Ishikawa (cell line): Measurements from ENCODE around the gene TMEM11.

Source experiments
- CEBPB ChIP-seq: IDR thresholded peaks from 2 replicates; pipeline ENCODE4 v1.6.1; 2012
- CREB1 ChIP-seq: IDR thresholded peaks from 2 replicates; pipeline ENCODE4 v1.6.1; 2012; ENCODE audit warnings: low read depth
- EGR1 ChIP-seq: IDR thresholded peaks from 2 replicates; pipeline ENCODE4 v1.6.1; 2012
- EP300 ChIP-seq: IDR thresholded peaks from 2 replicates; pipeline ENCODE4 v1.6.1; 2012; ENCODE audit warnings: borderline replicate concordance
- FOXM1 ChIP-seq: IDR thresholded peaks from 2 replicates; pipeline ENCODE4 v1.6.1; 2012; ENCODE audit warnings: low read depth, borderline replicate concordance
- NFIC ChIP-seq: IDR thresholded peaks from 2 replicates; pipeline ENCODE4 v1.6.1; 2012
- RAD21 ChIP-seq: IDR thresholded peaks from 2 replicates; pipeline ENCODE4 v1.6.1; 2012; ENCODE audit warnings: low read depth
- TAF1 ChIP-seq: IDR thresholded peaks from 2 replicates; pipeline ENCODE4 v1.6.1; 2012; ENCODE audit warnings: low read depth, mild to moderate bottlenecking
- TCF12 ChIP-seq: IDR thresholded peaks from 2 replicates; pipeline ENCODE4 v1.6.1; 2012; ENCODE audit warnings: low read depth
- TEAD4 ChIP-seq: IDR thresholded peaks from 2 replicates; pipeline ENCODE4 v1.6.1; 2012
- YY1 ChIP-seq: IDR thresholded peaks from 2 replicates; pipeline ENCODE4 v1.6.1; 2012; ENCODE audit warnings: low read depth
- ZBTB7A ChIP-seq: IDR thresholded peaks from 2 replicates; pipeline ENCODE4 v1.6.1; 2012; ENCODE audit warnings: low read depth
- TF ChIP-seq, protein P1 (sequence below): IDR thresholded peaks from 2 replicates; pipeline ENCODE4 v1.6.1; 2012; ENCODE audit warnings: low read depth, mild to moderate bottlenecking
- TF ChIP-seq, protein P2 (sequence below): IDR thresholded peaks from 2 replicates; pipeline ENCODE4 v1.6.1; 2012
- TF ChIP-seq, protein P3 (sequence below): IDR thresholded peaks from 2 replicates; pipeline ENCODE4 v1.6.1; 2012

TMEM11 gene

DNA sequence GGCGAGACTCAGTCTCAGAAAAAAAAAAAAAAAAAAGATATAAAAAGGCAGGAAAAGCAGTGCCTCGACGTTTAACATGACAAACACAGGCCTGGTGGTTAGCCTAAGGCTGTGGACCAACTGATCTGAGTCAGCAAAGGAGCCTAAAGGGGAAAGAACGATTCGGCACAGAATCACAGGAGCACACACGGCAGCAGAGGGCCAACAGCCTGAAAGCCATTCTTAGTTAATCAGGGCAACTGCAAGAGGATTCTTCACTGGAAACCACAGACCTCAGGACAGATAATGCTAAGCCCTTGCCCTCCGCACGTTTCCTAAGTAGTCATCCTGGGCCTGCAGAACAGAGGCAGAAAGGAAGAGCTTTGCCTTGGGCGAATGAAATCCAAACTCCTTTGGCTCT lies 14.7 kb downstream of the TMEM11 start:
- TF ChIP-seq CREB1, result no peak
- no peak for TF ChIP-seq EGR1
- no peak for TF ChIP-seq TEAD4
- no peak for TF ChIP-seq EP300
- no peak for TF ChIP-seq RAD21
- TF ChIP-seq, protein P1, sequence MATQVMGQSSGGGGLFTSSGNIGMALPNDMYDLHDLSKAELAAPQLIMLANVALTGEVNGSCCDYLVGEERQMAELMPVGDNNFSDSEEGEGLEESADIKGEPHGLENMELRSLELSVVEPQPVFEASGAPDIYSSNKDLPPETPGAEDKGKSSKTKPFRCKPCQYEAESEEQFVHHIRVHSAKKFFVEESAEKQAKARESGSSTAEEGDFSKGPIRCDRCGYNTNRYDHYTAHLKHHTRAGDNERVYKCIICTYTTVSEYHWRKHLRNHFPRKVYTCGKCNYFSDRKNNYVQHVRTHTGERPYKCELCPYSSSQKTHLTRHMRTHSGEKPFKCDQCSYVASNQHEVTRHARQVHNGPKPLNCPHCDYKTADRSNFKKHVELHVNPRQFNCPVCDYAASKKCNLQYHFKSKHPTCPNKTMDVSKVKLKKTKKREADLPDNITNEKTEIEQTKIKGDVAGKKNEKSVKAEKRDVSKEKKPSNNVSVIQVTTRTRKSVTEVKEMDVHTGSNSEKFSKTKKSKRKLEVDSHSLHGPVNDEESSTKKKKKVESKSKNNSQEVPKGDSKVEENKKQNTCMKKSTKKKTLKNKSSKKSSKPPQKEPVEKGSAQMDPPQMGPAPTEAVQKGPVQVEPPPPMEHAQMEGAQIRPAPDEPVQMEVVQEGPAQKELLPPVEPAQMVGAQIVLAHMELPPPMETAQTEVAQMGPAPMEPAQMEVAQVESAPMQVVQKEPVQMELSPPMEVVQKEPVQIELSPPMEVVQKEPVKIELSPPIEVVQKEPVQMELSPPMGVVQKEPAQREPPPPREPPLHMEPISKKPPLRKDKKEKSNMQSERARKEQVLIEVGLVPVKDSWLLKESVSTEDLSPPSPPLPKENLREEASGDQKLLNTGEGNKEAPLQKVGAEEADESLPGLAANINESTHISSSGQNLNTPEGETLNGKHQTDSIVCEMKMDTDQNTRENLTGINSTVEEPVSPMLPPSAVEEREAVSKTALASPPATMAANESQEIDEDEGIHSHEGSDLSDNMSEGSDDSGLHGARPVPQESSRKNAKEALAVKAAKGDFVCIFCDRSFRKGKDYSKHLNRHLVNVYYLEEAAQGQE, result no peak
- no peak for TF ChIP-seq YY1
- no peak for TF ChIP-seq TCF12
- no peak for TF ChIP-seq CEBPB
- no peak for TF ChIP-seq NFIC

DNA sequence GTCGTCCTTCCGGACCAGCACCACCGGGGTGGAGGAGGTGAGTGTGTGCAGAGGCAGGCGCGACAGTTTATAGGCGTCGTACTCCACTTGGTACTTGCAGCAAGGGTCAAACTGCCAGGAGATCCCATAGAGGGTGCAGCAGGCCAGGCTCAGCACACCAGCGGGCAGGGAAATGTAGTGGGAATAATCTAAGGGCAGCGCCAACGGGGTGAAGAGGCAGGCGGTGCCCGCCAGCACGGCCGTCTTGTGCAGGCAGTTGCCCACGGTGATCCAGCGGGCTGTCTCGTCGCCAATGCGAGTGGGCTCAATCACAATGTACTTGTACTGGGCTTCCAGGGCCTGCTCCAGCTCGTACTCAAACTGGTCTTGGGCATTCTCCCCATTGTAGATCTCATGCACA lies 15.6 kb downstream of the TMEM11 start:
- TF ChIP-seq ZBTB7A, result no peak
- no peak for TF ChIP-seq TCF12
- TF ChIP-seq FOXM1, result no peak
- TF ChIP-seq, protein P2, sequence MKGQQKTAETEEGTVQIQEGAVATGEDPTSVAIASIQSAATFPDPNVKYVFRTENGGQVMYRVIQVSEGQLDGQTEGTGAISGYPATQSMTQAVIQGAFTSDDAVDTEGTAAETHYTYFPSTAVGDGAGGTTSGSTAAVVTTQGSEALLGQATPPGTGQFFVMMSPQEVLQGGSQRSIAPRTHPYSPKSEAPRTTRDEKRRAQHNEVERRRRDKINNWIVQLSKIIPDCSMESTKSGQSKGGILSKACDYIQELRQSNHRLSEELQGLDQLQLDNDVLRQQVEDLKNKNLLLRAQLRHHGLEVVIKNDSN, result no peak
- no peak for TF ChIP-seq EGR1
- no peak for TF ChIP-seq CREB1
- no peak for TF ChIP-seq CEBPB
- no peak for TF ChIP-seq YY1
- TF ChIP-seq, protein P3, sequence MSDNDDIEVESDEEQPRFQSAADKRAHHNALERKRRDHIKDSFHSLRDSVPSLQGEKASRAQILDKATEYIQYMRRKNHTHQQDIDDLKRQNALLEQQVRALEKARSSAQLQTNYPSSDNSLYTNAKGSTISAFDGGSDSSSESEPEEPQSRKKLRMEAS, result no peak
- TF ChIP-seq, protein P1, result no peak
- TF ChIP-seq EP300, result no peak
- TF ChIP-seq TEAD4, result no peak

DNA sequence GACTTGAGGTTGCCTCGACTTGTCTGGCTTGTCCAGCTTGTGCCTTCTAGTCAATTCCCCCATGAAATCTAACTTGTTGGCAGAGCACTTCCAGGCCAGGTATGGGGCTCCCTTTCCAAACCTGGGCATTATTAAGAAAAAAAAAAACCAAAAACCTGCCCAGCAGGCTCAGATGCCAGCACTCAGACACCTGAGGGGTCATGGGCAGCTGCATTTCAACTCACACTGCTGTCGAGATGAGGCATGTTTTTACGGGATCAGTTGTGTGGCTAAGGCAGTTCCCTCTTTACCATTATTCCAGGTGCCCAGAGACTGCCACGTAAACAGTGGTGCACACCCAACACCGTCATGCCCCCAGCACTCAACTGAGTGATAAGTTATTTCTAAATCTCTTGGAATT lies 17.8 kb downstream of the TMEM11 start:
- TF ChIP-seq, protein P3, result no peak
- no peak for TF ChIP-seq FOXM1
- TF ChIP-seq EP300, result no peak
- TF ChIP-seq NFIC, result no peak
- no peak for TF ChIP-seq RAD21
- TF ChIP-seq TAF1, result no peak
- TF ChIP-seq TEAD4, result no peak

DNA sequence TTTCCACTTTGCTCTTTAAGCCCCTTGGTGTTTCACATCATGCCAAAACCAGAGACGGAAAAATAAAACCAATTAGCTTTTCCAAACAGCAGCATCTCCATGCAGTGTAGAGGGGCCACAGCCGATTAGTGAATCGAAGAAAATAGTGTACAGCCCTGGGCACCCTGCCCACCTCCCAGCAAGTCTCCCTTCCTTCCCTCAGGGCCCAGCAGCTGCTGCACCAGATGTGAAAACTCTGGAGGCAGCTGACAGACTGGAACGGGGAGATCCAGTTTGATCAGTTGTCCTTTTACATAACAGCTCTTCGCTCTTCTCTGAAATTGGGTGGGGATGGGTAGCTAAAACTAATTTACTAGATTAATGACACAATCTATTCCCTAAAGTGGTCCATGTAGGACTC lies 19.3 kb downstream of the TMEM11 start:
- TF ChIP-seq EP300 (no peak), EGR1 (no peak), FOXM1 (no peak), TEAD4 (no peak), NFIC (no peak), TAF1 (no peak), CREB1 (no peak), TCF12 (no peak), RAD21 (no peak), CEBPB (no peak), ZBTB7A (no peak)
- TF ChIP-seq, protein P1, result no peak
- TF ChIP-seq, protein P3, result no peak

DNA sequence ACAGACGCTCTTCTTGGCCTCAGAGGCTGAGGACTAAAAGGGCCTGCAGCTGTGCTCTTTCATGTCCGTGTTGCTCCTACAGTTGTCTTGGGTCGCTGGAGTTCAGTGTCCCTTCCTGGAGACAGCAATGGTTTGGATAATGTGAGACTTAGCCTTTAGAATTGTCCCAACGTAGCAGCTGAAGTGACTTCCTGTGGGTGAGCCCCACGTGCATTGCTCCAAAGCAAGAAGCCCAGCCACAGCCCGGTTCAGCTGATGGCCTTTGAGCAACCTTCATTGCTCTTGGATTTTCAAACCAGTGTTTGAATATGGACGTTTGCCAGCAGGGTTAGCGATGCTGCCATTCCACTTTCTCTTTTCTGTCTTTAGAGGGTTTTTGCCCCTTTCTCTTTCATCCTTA lies 19.7 kb downstream of the TMEM11 start:
- TF ChIP-seq, protein P3, result no peak
- no peak for TF ChIP-seq RAD21
- no peak for TF ChIP-seq TAF1
- TF ChIP-seq NFIC, result no peak
- TF ChIP-seq CEBPB, result no peak
- no peak for TF ChIP-seq CREB1
- TF ChIP-seq TEAD4, result no peak
- no peak for TF ChIP-seq TCF12
- no peak for TF ChIP-seq ZBTB7A
- TF ChIP-seq, protein P1, result no peak
- TF ChIP-seq YY1, result no peak
- TF ChIP-seq EGR1, result no peak
- TF ChIP-seq FOXM1, result no peak
- no peak for TF ChIP-seq EP300
